Fibroblast of villous mesenchyme (primary cell): ENCODE results near the gene ATP2A2. TPM values are rescaled to one million over a fixed set of nuclear protein-coding genes. Genes with fewer than 3 reads are reported as not detected.

ENCODE experiments used
- DNase-seq: peaks from one replicate; pipeline ENCODE4 v3.0.0-alpha.2; 2010; ENCODE audit warnings: low read depth
- H3K4me3 ChIP-seq: 2 replicates; pipeline ENCODE4 v1.5.1; 2011; ENCODE audit warnings: low read depth, mild to moderate bottlenecking, low read length
- CTCF ChIP-seq: IDR thresholded peaks from 2 replicates; pipeline ENCODE4 v1.5.1; 2012; ENCODE audit warnings: low read depth, mild to moderate bottlenecking, low read length; ENCODE audit not compliant: insufficient read depth
- small RNA-seq: library from RNA; depleted of rRNA; stranded (forward); fragments of <200 nt; gene quantifications from one replicate; pipeline ENCODE3, GENCODE V24; 2012
- total RNA-seq: library from RNA; depleted of rRNA; stranded (reverse); fragments of >200 nt; gene quantifications from 2 replicates; pipeline ENCODE4 v1.2.3, GENCODE V29; 2012

The ATP2A2 gene
- total RNA-seq, 1 donor: 247 TPM

DNA sequence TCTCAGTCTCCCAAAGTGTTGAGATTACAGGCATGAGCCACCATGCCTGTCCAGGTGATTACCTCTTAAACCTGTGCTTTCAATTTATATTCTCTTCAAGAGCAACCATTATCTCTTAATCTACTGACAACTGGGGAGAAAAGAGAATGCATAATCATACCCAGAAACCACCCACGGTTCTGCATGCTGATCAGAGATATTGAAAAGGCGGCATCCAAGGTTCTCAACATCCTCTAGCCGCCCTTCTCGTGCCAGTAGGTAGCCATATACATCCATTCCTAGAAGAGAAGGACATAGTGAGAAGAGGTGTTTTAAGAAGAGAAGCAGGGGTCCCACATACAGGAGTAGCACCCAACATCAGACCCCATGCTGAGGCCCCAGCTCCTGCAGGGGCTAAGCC lies 101.6 kb downstream of the ATP2A2 start:
- no peak overlapping the region for H3K4me3 ChIP-seq
- no peak for TF ChIP-seq CTCF

More for the DNA sequence above, 101.6 kb downstream of the ATP2A2 start:
- no peak for DNase-seq

Small RNAs within 50 kb of the gene (small RNA-seq; reads per million reads assigned to genes)
- not detected for gene RN7SL769P

Other genes starting within 250 kb of the ATP2A2 start
- gene C12orf76, start 232.7 kb upstream of the ATP2A2 start, total RNA-seq: 6.8 and 9.5 TPM in 2 replicates
- gene IFT81, start 156.9 kb upstream of the ATP2A2 start, total RNA-seq: 20.6 and 24.2 TPM in 2 replicates
- 35.4 and 57.4 TPM in 2 replicates for gene ANAPC7, start 122.5 kb downstream of the ATP2A2 start, total RNA-seq
- 259 and 354 TPM in 2 replicates for gene ARPC3, start 169.1 kb downstream of the ATP2A2 start, total RNA-seq
- 12.2 and 16.4 TPM in 2 replicates for gene GPN3, start 187.0 kb downstream of the ATP2A2 start, total RNA-seq
- gene FAM216A, start 187.6 kb downstream of the ATP2A2 start, total RNA-seq: 11.0 and 20.7 TPM in 2 replicates
- 88.3 and 93.7 TPM in 2 replicates for gene VPS29, start 220.9 kb downstream of the ATP2A2 start, total RNA-seq
- 0.64 and 1.3 TPM in 2 replicates for gene RAD9B, start 221.1 kb downstream of the ATP2A2 start, total RNA-seq